HepG2 (cell line): ENCODE results near the gene COL9A3. TPM values are rescaled to one million over a fixed set of nuclear protein-coding genes. Genes with fewer than 3 reads are reported as not detected.

Experiments
- ATAC-seq: fragments of 200-7000 bp; cut with Tn5 transposase; 3 replicates; pipeline ENCODE4 v1.9.1; 2020; ENCODE audit warnings: mild to moderate bottlenecking, moderate library complexity
- BruUV-seq: library from RNA; stranded (reverse); fragments of 400-500 nt; replicated peaks from 2 replicates; lab custom pipeline; 2021; lab: Mats Ljungman, UMichigan
- CTCF ChIA-PET: fragments of 300-600 bp; formaldehyde crosslinking; extraction: SDS; loops from one replicate; lab custom pipeline; 2021; ENCODE audit warnings: low total read pairs, inconsistent platforms, low intra/inter-chr PET ratio; lab: Yijun Ruan, JAX
- POLR2A ChIA-PET: fragments of 350-600 bp; sonication (Branson Sonifier 250); formaldehyde crosslinking; loops from one replicate; lab custom pipeline; 2020; ENCODE audit warnings: antibody characterized with exemption, inconsistent platforms; lab: Yijun Ruan, JAX
- DNase-seq: peaks from one replicate; pipeline ENCODE4 v3.0.0-alpha.2; 2015; ENCODE audit warnings: low spot score
- FAIRE-seq: peaks from 3 replicates; lab custom pipeline; 2011; peaks lifted over from hg19 to GRCh38; lab: Jason Lieb, UNC
- H2AFZ ChIP-seq: one replicate; pipeline ENCODE4 v1.6.1; 2011; ENCODE audit warnings: low read length, inconsistent platforms
- H3K27ac ChIP-seq: fragments of 300-600 bp; 3 replicates; pipeline ENCODE4 v1.8.0; 2011; ENCODE audit warnings: mixed run types, mild to moderate bottlenecking, mixed read lengths, low read length, inconsistent platforms; ENCODE audit not compliant: insufficient read depth; ENCODE audit errors: extremely low read length
- H3K27me3 ChIP-seq, 2 experiments: fragments of 200-600 bp in 1 of 2; 2 replicates in 1 of 2; 3 replicates in 1 of 2; pipeline versions ENCODE4 v1.6.0 to v1.8.0; 2011; ENCODE audit warnings: low read length in 2 of 2, mild to moderate bottlenecking in 2 of 2, moderate library complexity in 2 of 2, inconsistent platforms in 1 of 2; ENCODE audit not compliant: insufficient read depth in 2 of 2, control insufficient read depth in 1 of 2
- H3K36me3 ChIP-seq, 2 experiments: fragments of 200-600 bp in 1 of 2; replicated peaks in 1 of 2; 2 replicates in 1 of 2; 3 replicates in 1 of 2; pipeline versions ENCODE4 v1.5.1 to v1.8.0; 2011; ENCODE audit warnings: low read length in 2 of 2, inconsistent platforms in 1 of 2; ENCODE audit not compliant: insufficient read depth in 2 of 2, control insufficient read depth in 1 of 2
- H3K4me1 ChIP-seq: 2 replicates; pipeline ENCODE4 v1.5.1; 2012; ENCODE audit warnings: low read length, inconsistent platforms; ENCODE audit not compliant: insufficient read depth
- H3K4me2 ChIP-seq: 2 replicates; pipeline ENCODE4 v1.6.0; 2011; ENCODE audit warnings: low read depth, low read length, inconsistent platforms
- H3K4me3 ChIP-seq, 3 experiments: fragments of 200-600 bp in 1 of 3; sonication (generic), shearing (Covaris generic) in 1 of 3; replicated peaks in 1 of 3; 2 replicates each; pipeline ENCODE4 v1.5.1; 2011 to 2016; ENCODE audit warnings: low read length in 3 of 3, inconsistent platforms in 2 of 3, low read depth in 2 of 3, mild to moderate bottlenecking in 2 of 3, control low read depth in 1 of 3, mixed read lengths in 1 of 3; ENCODE audit not compliant: insufficient read depth in 1 of 3
- H3K79me2 ChIP-seq: one replicate; pipeline ENCODE4 v1.6.1; 2011; ENCODE audit warnings: low read length, inconsistent platforms; ENCODE audit not compliant: insufficient read depth
- H3K9ac ChIP-seq: 2 replicates; pipeline ENCODE4 v1.6.0; 2011; ENCODE audit warnings: mild to moderate bottlenecking, low read depth, low read length, inconsistent platforms; ENCODE audit not compliant: insufficient read depth
- H3K9me3 ChIP-seq: 2 replicates; pipeline ENCODE4 v1.5.1; 2012; ENCODE audit warnings: mild to moderate bottlenecking, low read length
- H4K20me1 ChIP-seq: 2 replicates; pipeline ENCODE4 v1.6.0; 2011; ENCODE audit warnings: inconsistent platforms, mild to moderate bottlenecking, low read length, moderate library complexity; ENCODE audit not compliant: insufficient read depth
- AGO2 ChIP-seq: fragments of 200-400 bp; formaldehyde crosslinking; optimal IDR thresholded peaks from 2 replicates; pipeline ENCODE3; 2017; ENCODE audit warnings: mild to moderate bottlenecking, low read depth, low read length, moderate library complexity
- ATM ChIP-seq: fragments of 450-650 bp; IDR thresholded peaks from 2 replicates; pipeline ENCODE4 v1.7.1; 2017; ENCODE audit warnings: mild to moderate bottlenecking, borderline replicate concordance
- E2F5 ChIP-seq: sonication (generic); formaldehyde crosslinking; conservative IDR thresholded peaks from 2 replicates; pipeline ENCODE4 v1.4.0; 2020; ENCODE audit warnings: missing genetic modification reagents
- FOXJ3 ChIP-seq: sonication (generic); formaldehyde crosslinking; IDR thresholded peaks from 2 replicates; pipeline ENCODE4 v1.4.0; 2020; ENCODE audit warnings: missing genetic modification reagents, mild to moderate bottlenecking, borderline replicate concordance
- HNRNPUL1 ChIP-seq: fragments of 200-400 bp; formaldehyde crosslinking; IDR thresholded peaks from 2 replicates; pipeline ENCODE4 v1.6.1; 2017; ENCODE audit warnings: low read depth, mild to moderate bottlenecking, low read length, moderate library complexity
- IRF1 ChIP-seq: sonication (generic); formaldehyde crosslinking; IDR thresholded peaks from 2 replicates; pipeline ENCODE4 v1.4.0; 2020; ENCODE audit warnings: low read depth, mild to moderate bottlenecking, missing genetic modification reagents
- MTF1 ChIP-seq: sonication (generic); formaldehyde crosslinking; IDR thresholded peaks from 2 replicates; pipeline ENCODE4 v1.5.0; 2020; ENCODE audit warnings: missing genetic modification reagents
- MXD4 ChIP-seq: IDR thresholded peaks from 2 replicates; pipeline ENCODE4 v1.6.1; 2016; ENCODE audit warnings: mild to moderate bottlenecking, missing biosample characterization, missing genetic modification reagents
- POLR2AphosphoS5 ChIP-seq: IDR thresholded peaks from 2 replicates; pipeline ENCODE4 v1.6.1; 2012; ENCODE audit warnings: low read depth, low read length
- POLR2G ChIP-seq: fragments of 200-400 bp; formaldehyde crosslinking; IDR thresholded peaks from 2 replicates; pipeline ENCODE4 v1.6.1; 2018; ENCODE audit warnings: mild to moderate bottlenecking, low read depth, low read length, moderate library complexity
- RBM22 ChIP-seq: fragments of 200-400 bp; formaldehyde crosslinking; optimal IDR thresholded peaks from 2 replicates; pipeline ENCODE3; 2017; ENCODE audit warnings: mild to moderate bottlenecking, low read length, moderate library complexity
- SP4 ChIP-seq: sonication (generic); formaldehyde crosslinking; IDR thresholded peaks from 2 replicates; pipeline ENCODE4 v1.8.1; 2023; ENCODE audit warnings: mild to moderate bottlenecking, missing genetic modification reagents
- ZBTB26 ChIP-seq: IDR thresholded peaks from 2 replicates; pipeline ENCODE4 v1.6.1; 2016; ENCODE audit warnings: missing compliant biosample characterization, missing genetic modification reagents, borderline replicate concordance
- ZBTB33 ChIP-seq: sonication (generic); formaldehyde crosslinking; IDR thresholded peaks from 2 replicates; pipeline ENCODE4 v1.4.0; 2020; ENCODE audit warnings: missing genetic modification reagents
- ZBTB42 ChIP-seq: sonication (generic); formaldehyde crosslinking; IDR thresholded peaks from 2 replicates; pipeline ENCODE4 v1.5.0; 2020; ENCODE audit warnings: mild to moderate bottlenecking, missing genetic modification reagents
- ZMAT3 ChIP-seq: sonication (generic); formaldehyde crosslinking; conservative IDR thresholded peaks from 2 replicates; pipeline ENCODE4 v1.7.0; 2021; ENCODE audit warnings: missing genetic modification reagents
- ZNF557 ChIP-seq: sonication (generic); formaldehyde crosslinking; IDR thresholded peaks from 2 replicates; pipeline ENCODE4 v1.4.0; 2020; ENCODE audit warnings: missing genetic modification reagents
- WGBS: methylation state at CpG from one replicate; pipeline ENCODE4 v1.1.6; 2017; ENCODE audit warnings: low lambda C conversion rate; 5-methylcytosine and 5-hydroxymethylcytosine counted together
- in situ Hi-C: cut with HindIII; loops from 2 replicates; pipeline ENCODE4 v1.10.0; 2017; ENCODE audit warnings: low pct_unique_long_range_greater_than_20kb; ENCODE audit not compliant: extremely low pct_ligation_motif_present
- intact Hi-C: fragments of 100-400 bp; cut with micrococcal nuclease; formaldehyde crosslinking; loops from one replicate; pipeline ENCODE4 v1.10.0; 2022; ENCODE audit not compliant: unreplicated experiment
- polyA plus RNA-seq, 8 experiments: library from polyadenylated mRNA; depleted of rRNA in 3 of 8; stranded (reverse) in 7 of 8; unstranded in 1 of 8; fragments of >200 nt; fragmentation: Illumina TruSeq in 4 of 8; extraction: Trizol in 4 of 8; gene quantifications; 2 replicates each; pipeline versions ENCODE4 v1.2.1 to v1.2.3, GENCODE V29; 2011 to 2016; ENCODE audit warnings: low read depth in 4 of 8, missing spikeins in 1 of 8, mixed read lengths in 1 of 8; ENCODE audit not compliant: insufficient read depth in 1 of 8
- total RNA-seq, 5 experiments: library from RNA; depleted of rRNA; stranded (reverse); fragments of >200 nt; fragmentation: Illumina TruSeq; extraction: Trizol; gene quantifications; 2 replicates each; pipeline ENCODE4 v1.2.3, GENCODE V29; 2016; ENCODE audit warnings: low read depth in 1 of 5

Gene COL9A3
- total and polyA plus RNA-seq, 2 of the 13 experiments (the other 11 are each of a cell fraction or from before 2014, with no cell fraction given), result 155 to 204 TPM

DNA sequence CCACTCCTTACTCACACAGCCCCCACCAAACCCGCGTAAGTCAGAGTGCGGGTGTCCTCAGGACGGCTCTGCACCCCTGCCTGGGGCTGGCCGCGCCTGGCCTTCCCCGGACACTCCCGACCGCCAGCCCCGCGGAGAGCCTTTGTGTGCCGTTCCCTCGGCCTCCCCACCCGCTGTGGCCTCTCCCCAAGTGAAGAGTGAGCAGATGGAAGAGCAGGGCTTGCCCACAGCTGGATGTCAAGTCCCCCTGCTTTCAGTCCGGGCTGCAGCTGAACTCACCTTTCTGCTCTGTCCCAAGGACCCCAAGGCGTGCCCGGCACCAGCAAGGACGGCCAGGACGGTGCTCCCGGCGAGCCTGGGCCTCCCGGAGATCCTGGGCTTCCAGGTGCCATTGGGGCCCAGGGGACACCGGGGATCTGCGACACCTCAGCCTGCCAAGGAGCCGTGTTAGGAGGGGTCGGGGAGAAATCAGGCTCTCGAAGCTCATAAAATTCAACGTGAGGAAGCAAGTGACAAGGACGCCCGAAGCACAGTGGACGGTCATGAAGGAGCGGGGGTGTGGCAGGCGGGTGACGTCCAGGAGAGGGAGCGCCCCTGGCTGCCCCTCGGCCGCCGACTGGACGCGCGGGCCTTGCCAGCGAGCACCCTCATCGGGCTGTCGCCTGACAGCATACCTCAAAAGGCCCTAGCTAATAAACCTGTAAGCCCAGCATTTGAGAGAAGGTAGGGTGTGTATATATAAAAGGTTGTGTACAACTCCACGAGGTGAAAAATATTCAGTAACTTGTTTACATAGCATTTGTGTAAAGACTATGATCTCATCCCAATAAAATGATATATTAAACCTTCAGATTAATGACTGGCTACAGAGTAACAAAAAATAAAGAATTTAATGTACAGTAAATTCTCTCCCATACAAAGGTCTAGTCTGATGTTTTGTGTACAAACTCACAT is 23.7 kb downstream of the COL9A3 start (continued):
- TF ChIP-seq MTF1 (no peak), ZNF557 (CRISPR knock-in tag) (no peak), HNRNPUL1 (no peak), E2F5 (CRISPR knock-in tag) (no peak), ZBTB33 (CRISPR knock-in tag) (peak; percentile 79), RBM22 (peak; percentile 34), ZBTB42 (CRISPR knock-in tag) (no peak)

GRCh38 chr20:62841705-62842212 is 24.9 kb downstream of the COL9A3 start:
- Histone ChIP-seq H3K4me3 (no peak overlapping the region), H4K20me1 (no peaks in the 10 kb centered on the region), H3K4me2 (no peak overlapping the region), H2AFZ (no peak overlapping the region), H3K9ac (no peak overlapping the region), H3K27ac (no peak overlapping the region), H3K9me3 (no peaks in the 10 kb centered on the region), H3K4me1 (peaks cover 6% of the 10 kb centered on the region; the same call in 1 of the 2 replicates), H3K27me3 (no peaks in the 10 kb centered on the region), H3K79me2 (no peaks in the 10 kb centered on the region), H3K36me3 (peaks cover 12 to 27% of the 10 kb centered on the region in 2 experiments)
- ChIA-PET CTCF (no interaction called here), POLR2A (interaction anchor here (1.0 to 1.2 kb wide), 2 partner anchors 19 to 112 kb away, joined by 3 to 4 read pairs; no protein-coding TSS in a partner anchor)
- 92% methylated on average over 16 of the region's 16 CpGs for WGBS
- ATAC-seq (no peak), FAIRE-seq (no peak), DNase-seq (no peak)
- intact Hi-C loops (no loop called here), in situ Hi-C loops (no loop called here)
- no TSS peak for BruUV-seq
- TF ChIP-seq POLR2G (0 out of 2 replicates have a peak, but pooled peaks have one; percentile 41), SP4 (CRISPR knock-in tag) (no peak), ZMAT3 (CRISPR knock-in tag) (no peak), RBM22 (peak; percentile 92), ATM (no peak), ZBTB26 (CRISPR knock-in tag) (no peak), POLR2AphosphoS5 (0 out of 2 replicates have a peak, but pooled peaks have one; percentile 31), IRF1 (CRISPR knock-in tag) (no peak), FOXJ3 (no peak), AGO2 (peak; percentile 54), MXD4 (CRISPR knock-in tag) (no peak)
